ENCODE results near the gene IGDCC3. TPM values are rescaled to one million over a fixed set of nuclear protein-coding genes. Genes with fewer than 3 reads are reported as not detected.

The IGDCC3 gene
- total and polyA plus RNA-seq, 2 of the 8 experiments (the other 6 are each of a cell fraction or from before 2014, with no cell fraction given), result 26.8 to 45.7 TPM

DNA sequence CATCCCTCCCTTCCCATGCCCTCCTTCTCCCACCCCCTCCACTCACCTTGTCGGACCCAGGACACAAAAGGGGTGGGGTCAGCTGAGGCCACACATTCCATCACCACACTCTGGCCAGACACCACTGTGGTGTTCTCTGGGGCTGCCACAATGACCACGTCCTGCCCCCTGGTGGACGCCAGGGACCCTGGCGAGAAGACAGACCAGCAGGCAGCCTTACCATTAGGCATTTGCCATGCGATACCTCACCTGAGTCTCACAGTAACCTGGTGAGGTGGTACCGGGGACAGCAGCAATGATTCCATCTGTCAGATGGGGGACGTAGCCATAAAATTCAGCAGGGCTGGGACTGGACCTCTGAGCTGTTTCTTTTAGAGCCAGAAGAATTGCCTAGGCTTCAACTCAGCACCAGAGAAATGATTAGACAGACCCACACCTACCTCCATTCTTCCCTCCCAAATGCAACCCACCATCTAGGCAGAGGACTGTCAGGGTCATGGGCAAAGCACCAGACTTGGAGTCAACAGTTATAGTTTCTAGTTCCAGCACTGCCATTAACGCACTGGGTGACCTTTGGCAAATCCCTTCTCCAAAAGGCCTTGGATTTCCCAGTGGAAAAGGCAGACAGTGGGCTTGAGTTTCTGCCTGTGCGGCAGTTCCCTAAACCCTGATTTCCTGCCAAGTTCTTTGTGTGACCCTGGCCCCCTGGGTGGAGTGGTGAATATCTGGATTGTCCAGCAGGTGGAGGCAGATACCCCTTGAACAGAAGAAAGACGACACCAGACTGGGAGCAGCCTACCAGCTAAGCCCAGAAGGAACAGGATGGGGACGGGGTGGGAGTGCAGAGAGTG is 23.2 kb upstream of the IGDCC3 start:
- H3K56ac ChIP-seq (replicated peaks; ENCODE audit: insufficient read length, low read depth, low read length), result no peak overlapping the region
- peak overlapping the region; percentile 32; the same call in 1 of the 2 replicates for H2BK12ac ChIP-seq (ENCODE audit: low read depth, low read length)
- no peak overlapping the region for H4K5ac ChIP-seq (ENCODE audit: insufficient read length, low read depth, low read length)
- FAIRE-seq (peak; percentile 87), DNase-seq (ENCODE audit: low read depth in 1 of 2, low spot score in 2 of 2) (peak; percentile 78 to 94)
- H4K20me1 ChIP-seq (replicated peaks in 1 of 2; ENCODE audit: control insufficient read depth in 1 of 2, insufficient read depth in 2 of 2, low read length in 2 of 2), result peaks cover 0 to 4% of the 10 kb centered on the region in 2 experiments
- H2BK20ac ChIP-seq (ENCODE audit: low read length), result peak overlapping the region; percentile 84
- H4K91ac ChIP-seq (replicated peaks; ENCODE audit: insufficient read length, low read length), result no peak overlapping the region
- H2BK15ac ChIP-seq (ENCODE audit: low read length), result peak overlapping the region; percentile 82; the same call in 1 of the 2 replicates
- no peaks in the 10 kb centered on the region for H3K79me1 ChIP-seq (ENCODE audit: low read depth, low read length)
- H3K36me3 ChIP-seq (ENCODE audit: control insufficient read depth in 2 of 4, insufficient read depth in 4 of 4, low read length in 3 of 4), result no peaks in the 10 kb centered on the region; a peak in 1 of 8 replicates
- H3K4me2 ChIP-seq (ENCODE audit: insufficient read depth in 1 of 2, low read depth in 2 of 2, low read length in 2 of 2), result peak overlapping the region; percentile 15 to 48; a peak in 3 of 4 replicates
- H3K9ac ChIP-seq (replicated peaks in 1 of 4; ENCODE audit: extremely low read depth in 1 of 4, low read depth in 3 of 4, low read length in 3 of 4), result no peak overlapping the region
- no peaks in the 10 kb centered on the region for H3K79me2 ChIP-seq (ENCODE audit: control insufficient read depth in 1 of 2, insufficient read depth in 2 of 2, low read length in 2 of 2)
- ChIA-PET CTCF (ENCODE audit: partially characterized antibody) (interaction anchor here (0.6 to 6.9 kb wide), 53 partner anchors 13 to 314 kb away, joined by 3 to 180 read pairs (median 4); partner anchors contain the start of genes DPP8, HACD3, IGDCC3 and IGDCC4), POLR2A (ENCODE audit: partially characterized antibody) (interaction anchor here (0.6 to 15.2 kb wide), 9 partner anchors 9 to 468 kb away, joined by 3 to 229 read pairs (median 3); partner anchors contain the start of genes DPP8, HACD3, IGDCC4 and RAB11A)
- H3K4me1 ChIP-seq (replicated peaks in 1 of 4; ENCODE audit: control insufficient read depth in 3 of 4, insufficient read depth in 4 of 4, low read length in 3 of 4), result peaks cover 7 to 30% (median 19%) of the 10 kb centered on the region in 4 experiments
- H3K9me3 ChIP-seq (ENCODE audit: insufficient read depth in 2 of 2, low read depth in 1 of 2, low read length in 1 of 2), result no peaks in the 10 kb centered on the region
- H3K14ac ChIP-seq (ENCODE audit: insufficient read length), result no peak overlapping the region
- no peak overlapping the region; the same call in 1 of the 2 replicates for H2BK5ac ChIP-seq (ENCODE audit: low read depth, low read length)
- H3K4ac ChIP-seq (replicated peaks; ENCODE audit: insufficient read length, low read depth, low read length), result no peak overlapping the region
- H3K27me3 ChIP-seq (replicated peaks in 1 of 4; ENCODE audit: control insufficient read depth in 3 of 4, extremely low read depth in 1 of 4, insufficient read depth in 3 of 4, low read length in 3 of 4), result peaks cover 10 to 24% (median 19%) of the 10 kb centered on the region in 4 experiments
- 21% methylated on average over 11 of the region's 11 CpGs; no CpG with 5 or more reads in 1 of the 2 experiments for WGBS, 2 experiments (ENCODE audit: extremely low coverage in 1 of 2, insufficient coverage in 1 of 2, insufficient read length in 1 of 2, insufficient replicate concordance in 2 of 2, low coverage in 1 of 2, low lambda C conversion rate in 2 of 2, missing lambda C conversion rate in 1 of 2)
- H3K27ac ChIP-seq (ENCODE audit: low read depth, low read length), result no peak overlapping the region
- H2AFZ ChIP-seq (ENCODE audit: low read length), result no peak overlapping the region
- peaks cover 7% of the 10 kb centered on the region; the same call in 1 of the 2 replicates for H3K23me2 ChIP-seq (ENCODE audit: low read depth, low read length)
- no peak overlapping the region for H2BK120ac ChIP-seq (replicated peaks; ENCODE audit: low read depth, low read length)
- H2AK5ac ChIP-seq (ENCODE audit: low read depth, low read length), result 0 out of 2 replicates have a peak overlapping the region, but pooled peaks have one; percentile 32
- peak overlapping the region in 1 of 4 experiments; percentile 18; a peak in 1 of 8 replicates for H3K4me3 ChIP-seq (ENCODE audit: extremely low read depth in 1 of 4, insufficient read depth in 2 of 4, low read depth in 3 of 4, low read length in 4 of 4)
- no peak overlapping the region for H4K8ac ChIP-seq (ENCODE audit: extremely low read depth, insufficient read depth, low read length)
- H3K23ac ChIP-seq (ENCODE audit: insufficient read length), result no peak overlapping the region
- H3K18ac ChIP-seq (ENCODE audit: extremely low read depth, low read length), result peak overlapping the region; percentile 26
- TF ChIP-seq TAF1 (IDR thresholded peaks at IDR 0.05; ENCODE audit: low read depth, low read length) (no peak), RFX5 (IDR thresholded peaks at IDR 0.05; ENCODE audit: borderline replicate concordance, low read depth, low read length) (no peak), GABPA (IDR thresholded peaks at IDR 0.05; ENCODE audit: borderline replicate concordance, insufficient read depth, low read length) (no peak), BRCA1 (IDR thresholded peaks at IDR 0.05; ENCODE audit: low read depth, low read length) (no peak), KDM4A (IDR thresholded peaks at IDR 0.05; ENCODE audit: low read depth, low read length, severe bottlenecking) (no peak), TBP (IDR thresholded peaks at IDR 0.05; ENCODE audit: low read depth, low read length) (no peak), TEAD4 (IDR thresholded peaks at IDR 0.05; ENCODE audit: low read depth, low read length) (peak; percentile 65), ZNF274 (IDR thresholded peaks at IDR 0.05; ENCODE audit: borderline replicate concordance, extremely low read depth, low read length) (no peak), EZH2 (IDR thresholded peaks at IDR 0.05; ENCODE audit: low read depth, low read length, severe bottlenecking) (peak; percentile 40)

Data from H1 (cell line).